ENCODE results near the gene ACTA1.

The ACTA1 gene

GRCh38 chr1:229474509-229474908 lies 40.6 kb upstream of the ACTA1 start:
- POLR2A ChIA-PET, result no interaction called here
- no peak for TF ChIP-seq CTCF (IDR thresholded peaks at IDR 0.05; ENCODE audit: control extremely low read depth, extremely low read depth, low read depth, missing control alignments)
- DNase-seq (ENCODE audit: extremely low spot score), result no peak
- CTCF ChIA-PET, result interaction anchor here (1.0 kb wide), 1 partner anchor 14 kb away, joined by 3 read pairs; no protein-coding TSS in a partner anchor

- no peak for TF ChIP-seq CTCF (IDR thresholded peaks at IDR 0.05; ENCODE audit: control extremely low read depth, extremely low read depth, low read depth, missing control alignments)
- CTCF ChIA-PET, result interaction anchor here (1.3 to 4.0 kb wide), 2 partner anchors 11 to 25 kb away, joined by 3 to 20 read pairs; no protein-coding TSS in a partner anchor
- DNase-seq (ENCODE audit: extremely low spot score), result no peak
- POLR2A ChIA-PET, result no interaction called here
Observed at GRCh38 chr1:229471175-229471574, 37.3 kb upstream of the ACTA1 start.

- CTCF ChIA-PET, result interaction anchor here (0.9 to 4.0 kb wide), 4 partner anchors 10 to 199 kb away, joined by 3 to 20 read pairs (median 4); no protein-coding TSS in a partner anchor
- no peak for DNase-seq (ENCODE audit: extremely low spot score)
- POLR2A ChIA-PET, result no interaction called here
- TF ChIP-seq CTCF (IDR thresholded peaks at IDR 0.05; ENCODE audit: control extremely low read depth, extremely low read depth, low read depth, missing control alignments), result no peak
Observed at GRCh38 chr1:229470406-229471043, 36.6 kb upstream of the ACTA1 start.

GRCh38 chr1:229466887-229467286 lies 33.0 kb upstream of the ACTA1 start:
- no peak for TF ChIP-seq CTCF (IDR thresholded peaks at IDR 0.05; ENCODE audit: control extremely low read depth, extremely low read depth, low read depth, missing control alignments)
- no peak for DNase-seq (ENCODE audit: extremely low spot score)
- CTCF ChIA-PET, result interaction anchor here (1.1 to 1.4 kb wide), 3 partner anchors 24 to 30 kb away, joined by 3 to 4 read pairs (median 4); no protein-coding TSS in a partner anchor
- POLR2A ChIA-PET, result no interaction called here

GRCh38 chr1:229464672-229465071 lies 30.8 kb upstream of the ACTA1 start:
- TF ChIP-seq CTCF (IDR thresholded peaks at IDR 0.05; ENCODE audit: control extremely low read depth, extremely low read depth, low read depth, missing control alignments), result no peak
- DNase-seq (ENCODE audit: extremely low spot score), result no peak
- POLR2A ChIA-PET, result no interaction called here
- CTCF ChIA-PET, result no interaction called here

GRCh38 chr1:229461032-229461668 lies 27.3 kb upstream of the ACTA1 start:
- POLR2A ChIA-PET, result no interaction called here
- no peak for DNase-seq (ENCODE audit: extremely low spot score)
- TF ChIP-seq CTCF (IDR thresholded peaks at IDR 0.05; ENCODE audit: control extremely low read depth, extremely low read depth, low read depth, missing control alignments), result no peak
- CTCF ChIA-PET, result interaction anchor here (0.7 to 1.7 kb wide), 4 partner anchors 8 to 20 kb away, joined by 3 to 6 read pairs (median 4); no protein-coding TSS in a partner anchor
